Activated naive CD8-positive, alpha-beta T cell (primary cell): ENCODE results near the gene PRPF38A.

Experiments
- H3K27ac Mint-ChIP-seq: one replicate; pipeline ENCODE4 v1.8.0; 2021; ENCODE audit warnings: mixed read lengths
- H3K27me3 Mint-ChIP-seq: one replicate; pipeline ENCODE4 v1.8.0; 2021; ENCODE audit warnings: mixed read lengths
- H3K36me3 Mint-ChIP-seq: one replicate; pipeline ENCODE4 v1.8.0; 2021; ENCODE audit warnings: mixed read lengths
- H3K4me1 Mint-ChIP-seq: one replicate; pipeline ENCODE4 v1.8.0; 2021; ENCODE audit warnings: low read depth, mixed read lengths
- H3K4me3 Mint-ChIP-seq: one replicate; pipeline ENCODE4 v1.8.0; 2021; ENCODE audit warnings: mild to moderate bottlenecking, mixed read lengths
- H3K9me3 Mint-ChIP-seq: one replicate; pipeline ENCODE4 v1.8.0; 2021; ENCODE audit warnings: low read depth, mixed read lengths

Gene PRPF38A, protein sequence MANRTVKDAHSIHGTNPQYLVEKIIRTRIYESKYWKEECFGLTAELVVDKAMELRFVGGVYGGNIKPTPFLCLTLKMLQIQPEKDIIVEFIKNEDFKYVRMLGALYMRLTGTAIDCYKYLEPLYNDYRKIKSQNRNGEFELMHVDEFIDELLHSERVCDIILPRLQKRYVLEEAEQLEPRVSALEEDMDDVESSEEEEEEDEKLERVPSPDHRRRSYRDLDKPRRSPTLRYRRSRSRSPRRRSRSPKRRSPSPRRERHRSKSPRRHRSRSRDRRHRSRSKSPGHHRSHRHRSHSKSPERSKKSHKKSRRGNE

DNA sequence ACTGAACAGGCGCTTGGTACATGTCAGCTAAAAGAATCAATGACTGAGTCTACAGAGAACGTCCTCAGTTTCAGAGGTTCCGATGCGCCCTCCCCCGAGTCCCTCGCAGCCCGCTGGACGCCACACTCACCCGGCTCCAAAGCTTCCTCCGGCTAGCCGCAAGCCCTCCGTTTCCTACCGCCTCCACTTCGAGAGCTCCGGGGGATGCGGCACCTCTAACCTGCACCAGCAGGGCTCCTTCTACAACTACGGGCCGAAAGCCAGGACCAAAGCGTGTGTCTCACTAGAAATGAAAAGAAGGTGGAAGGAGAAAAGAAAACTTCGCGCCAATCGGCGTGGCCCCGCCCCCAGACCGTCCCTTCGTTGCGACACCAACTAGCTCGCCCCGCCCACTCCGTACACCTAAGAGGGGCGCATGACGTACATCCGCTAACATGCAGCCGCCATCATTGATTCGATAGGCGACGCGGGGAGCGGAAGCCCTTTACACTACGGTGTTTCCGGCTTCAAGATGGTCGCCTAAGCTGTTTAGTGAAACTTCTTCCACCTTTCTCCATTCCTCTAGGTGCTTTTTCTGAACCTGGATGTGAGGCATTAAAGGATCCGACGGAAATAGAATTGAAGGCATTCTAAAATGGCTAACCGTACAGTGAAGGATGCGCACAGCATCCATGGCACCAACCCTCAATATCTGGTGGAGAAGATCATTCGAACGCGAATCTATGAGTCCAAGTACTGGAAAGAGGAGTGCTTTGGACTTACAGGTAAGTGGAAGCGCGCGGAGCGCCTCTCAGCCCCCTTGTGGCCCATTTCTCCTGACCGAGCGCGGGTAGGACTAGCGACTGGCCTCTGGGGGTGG, at the start of gene PRPF38A, which contains the start of gene ORC1:
PRPF38A (plus strand) TSS at position 487 of the 859 bp plus-strand sequence; CDS start at position 635, 148 bp downstream.
ORC1 (minus strand) TSS at position 308 of the 859 bp plus-strand sequence. CDS start 2,200 bp downstream, outside the sequence.
- H3K4me3 Mint-ChIP-seq, result peak within 1 kb of the TSS; percentile 100
- H3K9me3 Mint-ChIP-seq, result no peaks in the 10 kb centered on the region
- no peaks in the 10 kb centered on the region for H3K27me3 Mint-ChIP-seq
- peaks cover 19% of the 10 kb centered on the region for H3K36me3 Mint-ChIP-seq
- H3K27ac Mint-ChIP-seq, result peak within 1 kb of the TSS; percentile 99
- H3K4me1 Mint-ChIP-seq, result peaks cover 37% of the 10 kb centered on the region

DNA sequence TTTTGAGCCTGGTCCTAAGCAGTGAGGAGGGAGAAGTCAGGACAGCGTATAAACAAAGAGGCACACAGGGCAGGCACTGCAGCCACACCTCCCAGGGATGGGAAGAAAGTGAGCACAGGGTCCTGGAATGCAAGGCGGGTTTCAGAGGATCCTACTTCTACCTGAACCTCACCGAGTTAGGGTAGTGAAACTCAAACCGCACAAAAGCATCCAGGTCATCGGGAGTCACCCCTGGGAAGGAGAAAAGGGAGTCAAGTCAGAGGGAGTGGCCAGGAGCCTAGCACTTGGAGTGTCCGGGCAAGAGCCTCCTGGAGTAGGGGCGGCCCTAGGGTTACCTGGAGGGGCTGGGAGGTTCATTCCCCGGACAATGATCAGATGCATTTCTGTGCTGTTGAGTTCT, 49.0 kb upstream of the PRPF38A start:
- Mint-ChIP-seq H3K4me1 (no peaks in the 10 kb centered on the region), H3K36me3 (peaks cover 3% of the 10 kb centered on the region), H3K9me3 (no peaks in the 10 kb centered on the region), H3K27ac (no peak overlapping the region), H3K4me3 (no peak overlapping the region), H3K27me3 (no peaks in the 10 kb centered on the region)

DNA sequence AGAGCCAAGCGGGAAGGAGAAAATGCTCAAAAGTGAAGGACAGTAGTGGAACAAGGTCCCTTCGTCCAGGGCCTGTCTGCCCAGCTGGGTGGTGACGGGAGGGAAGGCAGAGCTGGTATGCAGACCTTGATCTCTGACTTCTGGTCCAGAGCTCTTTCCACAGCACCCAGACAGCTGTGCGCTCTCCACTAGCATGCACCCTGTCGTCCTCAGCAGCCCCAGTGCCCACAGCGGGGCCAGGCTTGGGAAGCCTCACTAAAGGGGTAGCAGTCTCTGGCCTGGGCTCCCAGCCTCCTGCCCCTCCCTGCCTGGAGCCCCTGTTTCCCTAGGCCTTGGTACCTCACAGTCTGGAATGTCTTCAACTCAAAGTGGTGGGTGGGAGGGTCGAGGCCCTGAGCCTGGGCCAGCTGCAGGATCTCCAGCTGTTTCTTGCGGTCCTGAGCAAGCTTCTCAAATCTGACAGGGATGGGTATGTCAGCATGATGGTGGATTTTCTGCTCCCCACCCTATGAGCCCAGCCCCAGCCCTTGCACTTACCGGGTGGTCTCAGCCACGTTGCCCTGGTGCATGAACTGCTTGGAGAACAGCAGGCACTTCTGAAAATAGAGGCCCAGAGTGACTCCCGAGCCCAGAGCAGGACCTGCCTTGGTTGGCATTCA, 48.4 kb upstream of the PRPF38A start:
- no peaks in the 10 kb centered on the region for H3K4me1 Mint-ChIP-seq
- H3K27ac Mint-ChIP-seq, result no peak overlapping the region
- no peaks in the 10 kb centered on the region for H3K27me3 Mint-ChIP-seq
- H3K4me3 Mint-ChIP-seq, result no peak overlapping the region
- H3K9me3 Mint-ChIP-seq, result no peaks in the 10 kb centered on the region
- H3K36me3 Mint-ChIP-seq, result peaks cover 3% of the 10 kb centered on the region

DNA sequence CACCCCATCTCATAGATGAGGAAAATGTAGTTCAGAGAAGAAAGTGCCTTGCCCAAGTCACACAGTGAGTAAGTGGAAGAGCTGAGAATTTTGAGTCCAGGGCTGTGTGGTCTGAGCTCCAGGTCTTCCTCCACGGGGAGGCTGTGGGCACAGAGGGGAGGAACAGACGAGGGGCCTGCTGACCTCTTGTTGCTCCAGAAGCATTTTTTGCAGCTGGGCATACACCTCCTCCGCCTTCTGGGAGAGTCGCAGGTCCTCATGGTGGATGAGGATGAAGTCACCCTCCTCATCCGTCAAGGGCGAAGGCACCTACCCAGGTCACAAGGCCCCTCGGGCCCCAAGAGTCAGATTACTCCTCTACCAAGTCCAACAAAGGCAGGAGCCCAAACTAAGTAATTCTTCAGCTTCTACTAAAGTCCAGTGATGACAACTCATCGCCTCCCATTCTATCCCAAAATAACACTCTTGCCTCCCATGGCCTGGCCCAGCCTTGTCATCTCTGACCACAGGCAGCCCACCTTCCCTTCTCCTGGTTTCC, 47.5 kb upstream of the PRPF38A start:
- no peaks in the 10 kb centered on the region for H3K27me3 Mint-ChIP-seq
- no peak overlapping the region for H3K4me3 Mint-ChIP-seq
- peaks cover 5% of the 10 kb centered on the region for H3K36me3 Mint-ChIP-seq
- H3K9me3 Mint-ChIP-seq, result no peaks in the 10 kb centered on the region
- H3K4me1 Mint-ChIP-seq, result peaks cover 4% of the 10 kb centered on the region
- no peak overlapping the region for H3K27ac Mint-ChIP-seq

DNA sequence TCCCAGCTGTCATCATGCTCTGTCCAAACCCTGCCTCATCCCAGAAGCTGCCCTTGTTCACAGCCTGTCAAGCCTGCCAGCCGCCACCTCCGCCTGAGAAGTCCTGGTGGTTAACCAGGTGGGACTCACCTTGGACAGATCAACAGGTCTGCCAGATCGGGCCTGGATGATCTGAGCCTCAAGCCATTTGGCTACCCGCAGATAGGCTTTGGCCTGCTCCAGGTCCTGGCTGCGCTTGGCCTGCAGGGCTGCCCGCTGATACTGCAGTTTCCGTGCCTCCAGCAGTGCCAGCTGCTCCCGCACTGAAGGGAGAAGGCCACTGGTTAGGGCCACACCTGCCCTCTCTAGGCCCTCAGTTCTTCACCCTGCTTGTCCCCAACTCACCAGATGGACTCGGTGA, 47.0 kb upstream of the PRPF38A start:
- H3K27me3 Mint-ChIP-seq, result no peaks in the 10 kb centered on the region
- no peaks in the 10 kb centered on the region for H3K9me3 Mint-ChIP-seq
- no peak overlapping the region for H3K4me3 Mint-ChIP-seq
- H3K27ac Mint-ChIP-seq, result no peak overlapping the region
- peaks cover 4% of the 10 kb centered on the region for H3K4me1 Mint-ChIP-seq
- peaks cover 5% of the 10 kb centered on the region for H3K36me3 Mint-ChIP-seq

DNA sequence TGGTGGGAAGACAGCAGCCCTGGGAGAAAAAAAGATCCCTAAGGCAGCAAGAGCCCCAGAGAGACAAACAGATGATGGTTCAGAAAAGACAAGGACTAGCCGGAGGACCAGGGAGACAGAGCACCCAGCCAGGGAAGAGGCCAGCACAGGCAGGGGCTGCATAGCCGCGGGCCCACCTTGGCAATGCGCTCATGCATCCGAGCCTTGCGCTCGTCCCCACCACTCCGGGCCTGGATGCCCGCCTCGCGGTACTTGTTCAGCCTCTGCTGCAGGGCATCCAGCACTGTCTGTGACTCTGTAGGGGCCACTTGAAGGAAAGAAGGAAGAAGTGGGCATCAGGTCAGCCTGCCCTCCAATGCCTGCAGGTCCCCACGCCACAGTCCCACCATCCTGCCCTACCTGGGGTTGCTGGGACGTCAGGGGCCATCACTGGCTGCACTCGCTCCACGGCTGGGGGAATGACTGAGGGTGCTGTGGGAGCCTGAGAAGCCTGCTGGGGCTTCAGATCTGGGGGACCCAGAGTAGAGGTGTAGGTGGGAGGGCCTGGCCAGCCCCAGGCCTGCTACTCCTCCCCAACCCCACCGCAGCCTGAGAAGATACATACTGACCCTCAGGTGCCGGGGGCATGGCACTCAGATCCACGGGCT, 45.4 kb upstream of the PRPF38A start:
- H3K4me3 Mint-ChIP-seq, result no peak overlapping the region
- no peaks in the 10 kb centered on the region for H3K9me3 Mint-ChIP-seq
- peaks cover 12% of the 10 kb centered on the region for H3K4me1 Mint-ChIP-seq
- H3K36me3 Mint-ChIP-seq, result peaks cover 5% of the 10 kb centered on the region
- H3K27me3 Mint-ChIP-seq, result no peaks in the 10 kb centered on the region
- H3K27ac Mint-ChIP-seq, result peak overlapping the region; percentile 46

DNA sequence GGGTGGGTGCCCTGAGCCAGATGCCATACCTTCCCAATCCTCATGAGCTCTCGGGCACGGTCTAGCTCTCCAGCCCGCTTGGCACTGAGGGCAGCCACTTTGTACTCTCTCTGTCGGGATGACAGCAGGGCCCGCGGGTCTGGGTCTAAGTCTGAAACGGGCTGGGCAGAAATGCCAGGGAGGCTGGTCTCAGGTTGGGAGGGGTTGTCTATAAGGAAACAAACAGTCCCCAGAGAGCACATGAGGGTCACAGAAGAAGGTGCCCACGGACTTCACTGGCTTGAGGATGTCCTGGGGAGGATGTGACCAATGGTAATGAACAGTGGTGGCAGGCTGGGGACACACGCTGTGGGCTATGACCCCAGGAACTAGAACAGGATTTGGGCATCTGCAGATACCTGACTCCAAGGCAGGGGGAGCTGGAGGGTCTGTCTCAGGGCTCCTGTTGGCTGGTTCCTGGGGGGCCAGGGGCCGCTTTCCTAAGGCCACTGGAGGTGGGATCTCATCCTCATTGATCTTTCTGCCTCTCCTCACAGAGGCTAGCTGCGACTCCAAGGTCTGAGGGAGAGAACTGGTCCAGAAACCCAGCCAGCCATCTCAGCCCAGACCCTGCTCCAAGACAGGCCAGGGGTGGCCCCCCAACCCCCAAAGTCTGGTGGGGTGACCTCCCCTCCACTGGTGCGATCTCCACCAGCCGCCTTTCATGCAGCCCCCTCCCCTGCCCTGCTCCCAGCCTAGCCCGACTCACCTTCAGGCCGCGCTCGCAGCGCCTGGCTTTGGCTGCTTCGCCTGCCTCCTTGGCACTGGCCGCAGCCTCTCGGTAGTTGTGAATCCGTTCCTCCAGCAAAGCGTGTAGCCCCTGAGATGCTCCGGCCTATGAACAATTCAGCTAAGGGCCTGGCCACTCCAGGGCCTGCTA, 44.5 kb upstream of the PRPF38A start:
- peaks cover 5% of the 10 kb centered on the region for H3K36me3 Mint-ChIP-seq
- no peaks in the 10 kb centered on the region for H3K27me3 Mint-ChIP-seq
- H3K9me3 Mint-ChIP-seq, result no peaks in the 10 kb centered on the region
- no peak overlapping the region for H3K4me3 Mint-ChIP-seq
- peaks cover 21% of the 10 kb centered on the region for H3K4me1 Mint-ChIP-seq
- H3K27ac Mint-ChIP-seq, result no peak overlapping the region

DNA sequence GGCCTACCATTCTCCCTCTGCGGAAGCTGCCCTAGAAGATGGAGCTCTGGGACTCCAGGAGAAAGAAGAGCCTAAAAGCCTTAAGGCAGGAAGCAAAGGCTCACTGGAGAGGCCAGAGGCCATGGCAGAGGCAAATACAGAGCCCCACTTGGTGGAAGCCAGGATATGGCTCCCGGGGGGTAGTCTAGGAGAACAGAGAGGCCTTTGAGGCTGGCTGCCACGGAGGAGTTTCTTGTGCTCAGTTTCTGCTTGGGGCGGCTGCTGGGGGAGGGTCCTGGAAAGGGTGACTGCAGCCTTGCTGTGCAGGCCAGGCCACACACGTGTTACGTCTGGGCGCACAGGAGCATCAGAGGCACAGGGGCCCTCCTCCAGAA, 43.8 kb upstream of the PRPF38A start:
- H3K27me3 Mint-ChIP-seq, result no peaks in the 10 kb centered on the region
- H3K4me3 Mint-ChIP-seq, result no peak overlapping the region
- H3K36me3 Mint-ChIP-seq, result peaks cover 5% of the 10 kb centered on the region
- H3K9me3 Mint-ChIP-seq, result no peaks in the 10 kb centered on the region
- no peak overlapping the region for H3K27ac Mint-ChIP-seq
- H3K4me1 Mint-ChIP-seq, result peaks cover 27% of the 10 kb centered on the region

DNA sequence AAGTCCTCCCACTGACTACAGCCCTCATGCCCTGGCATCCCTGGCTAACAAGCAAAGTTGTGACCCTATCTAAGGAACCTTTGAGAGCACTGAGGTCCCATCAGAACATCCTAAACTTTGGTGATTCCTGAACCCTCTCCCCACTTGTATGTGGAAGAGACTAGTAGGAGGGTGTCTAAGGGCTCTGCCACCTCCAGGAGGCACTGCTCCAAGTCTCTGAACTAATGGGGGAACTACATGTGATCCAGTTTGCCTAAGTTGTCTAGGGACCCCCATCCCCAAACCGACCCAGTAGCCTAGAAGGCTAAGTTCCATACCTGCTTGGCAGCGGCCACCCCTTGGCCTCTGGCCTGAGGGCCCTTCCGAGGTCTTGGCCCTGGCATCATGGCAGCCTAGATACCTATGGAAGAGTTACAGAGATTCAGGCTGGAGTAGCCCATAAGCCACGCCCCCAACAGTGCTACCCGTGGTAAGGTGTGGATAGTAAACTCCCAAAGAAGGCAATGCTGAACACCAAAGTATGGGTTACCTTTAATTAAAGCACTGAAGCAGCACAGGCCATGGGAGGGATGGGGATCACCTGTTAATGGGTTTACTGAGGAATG, 40.1 kb upstream of the PRPF38A start:
- H3K36me3 Mint-ChIP-seq, result peaks cover 2% of the 10 kb centered on the region
- H3K4me1 Mint-ChIP-seq, result peaks cover 50% of the 10 kb centered on the region
- peak overlapping the region; percentile 79 for H3K27ac Mint-ChIP-seq

DNA sequence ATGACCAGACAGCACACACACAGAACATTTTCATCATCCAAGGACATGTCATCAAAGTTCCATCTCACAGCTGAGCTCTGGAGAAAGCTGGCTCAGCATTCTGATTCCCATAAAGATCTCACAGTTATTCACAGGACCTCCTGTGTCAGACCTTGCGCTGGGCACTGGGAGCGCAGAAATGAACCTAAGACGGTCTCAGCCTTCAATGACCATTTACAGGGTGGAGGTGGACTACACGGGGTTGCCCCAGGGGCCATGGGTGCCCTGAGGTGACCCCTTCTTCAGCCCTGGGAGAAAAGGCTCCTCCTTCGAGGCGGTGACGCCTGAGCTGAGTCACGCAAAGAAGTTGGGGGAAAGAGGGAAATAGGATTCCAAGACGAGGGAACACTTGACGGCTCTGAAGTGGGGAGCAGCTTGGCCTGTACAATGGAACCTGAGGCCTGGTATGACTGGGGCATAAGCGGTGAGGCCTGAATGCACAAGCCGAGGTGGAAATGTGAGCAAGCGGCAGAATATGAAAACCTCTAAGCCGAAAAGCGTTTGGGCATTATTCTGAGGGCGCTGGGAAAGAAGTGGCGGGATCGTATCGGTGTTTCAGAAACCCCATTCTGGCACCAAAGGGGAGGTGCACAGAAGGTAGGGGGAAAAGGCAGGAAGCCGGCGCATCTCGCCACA, 39.2 kb upstream of the PRPF38A start:
- Mint-ChIP-seq H3K27ac (peak overlapping the region; percentile 92), H3K9me3 (no peaks in the 10 kb centered on the region), H3K4me3 (peak overlapping the region; percentile 97), H3K36me3 (peaks cover 2% of the 10 kb centered on the region), H3K4me1 (peaks cover 52% of the 10 kb centered on the region), H3K27me3 (no peaks in the 10 kb centered on the region)

More for the DNA sequence above, 40.1 kb upstream of the PRPF38A start:
- Mint-ChIP-seq H3K9me3 (no peaks in the 10 kb centered on the region), H3K27me3 (no peaks in the 10 kb centered on the region), H3K4me3 (peak overlapping the region; percentile 97)

DNA sequence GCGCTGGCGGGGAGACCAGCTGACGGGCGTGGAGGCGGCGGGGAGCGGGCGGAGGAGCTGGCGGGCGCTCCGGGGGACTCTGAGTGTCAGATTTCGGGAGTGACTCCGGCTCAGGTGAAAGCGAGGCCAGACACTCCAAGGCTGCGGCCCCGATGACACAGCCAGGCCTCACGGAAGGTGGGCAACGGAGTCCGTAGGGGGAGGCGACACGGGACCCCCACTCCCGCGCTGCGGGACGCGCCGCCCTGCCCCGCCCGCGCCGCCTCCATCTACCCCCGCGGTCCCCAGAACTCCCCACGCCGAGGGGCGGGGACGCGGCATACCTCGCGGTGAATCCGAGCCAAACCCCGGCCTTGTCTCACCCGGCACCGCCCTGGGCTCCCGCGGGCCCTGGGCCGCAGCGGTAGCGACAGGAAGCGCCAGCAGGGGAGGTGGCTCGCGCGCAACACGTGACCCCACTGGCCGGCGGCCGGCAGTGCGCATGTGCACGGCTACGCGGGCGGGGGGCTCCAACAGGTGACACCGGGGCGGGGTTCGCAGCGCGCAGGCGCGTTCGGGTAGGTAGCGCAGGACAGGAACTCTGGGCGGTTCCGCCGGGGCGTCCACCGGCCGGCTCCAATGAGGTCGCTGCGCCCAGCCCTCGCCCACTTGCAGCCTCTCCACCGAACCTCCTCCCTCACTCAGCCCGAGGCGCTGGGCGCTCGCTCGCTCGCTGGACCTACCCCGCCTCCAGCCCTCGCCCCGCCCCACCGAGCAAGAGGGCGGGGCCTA, 38.5 kb upstream of the PRPF38A start, which contains the start of gene CC2D1B:
CC2D1B (minus strand) TSS at position 460 of the 771 bp plus-strand sequence. CDS start 1,585 bp downstream, outside the sequence.
- Mint-ChIP-seq H3K27me3 (no peaks in the 10 kb centered on the region), H3K36me3 (peaks cover 2% of the 10 kb centered on the region), H3K4me3 (peak within 1 kb of the TSS; percentile 97), H3K27ac (peak within 1 kb of the TSS; percentile 92), H3K9me3 (no peaks in the 10 kb centered on the region), H3K4me1 (peaks cover 52% of the 10 kb centered on the region)

DNA sequence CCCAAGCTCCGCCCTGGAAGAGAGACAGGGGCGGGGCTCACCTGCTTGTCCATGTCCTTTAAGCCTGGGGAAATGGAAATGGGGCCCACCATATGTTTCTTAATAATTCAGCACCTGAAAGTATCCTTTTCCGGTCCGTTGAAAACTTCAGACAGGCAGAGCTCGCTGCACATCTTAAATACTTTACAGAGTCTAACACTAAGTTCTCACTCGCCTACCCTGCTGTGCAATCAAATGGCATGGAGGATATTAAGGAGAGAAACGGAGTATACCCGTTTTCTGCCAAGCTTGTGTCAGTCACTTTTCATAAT, 37.9 kb upstream of the PRPF38A start:
- Mint-ChIP-seq H3K4me3 (peak overlapping the region; percentile 97), H3K27me3 (no peaks in the 10 kb centered on the region), H3K9me3 (no peaks in the 10 kb centered on the region), H3K4me1 (peaks cover 51% of the 10 kb centered on the region), H3K27ac (peak overlapping the region; percentile 70), H3K36me3 (peaks cover 2% of the 10 kb centered on the region)
